ENCODE results near the gene DUS1L. TPM values are rescaled to one million over a fixed set of nuclear protein-coding genes. Genes with fewer than 3 reads are reported as not detected.

The DUS1L gene
- polyA plus RNA-seq, 1 experiment, result 21.4 TPM

GRCh38 chr17:82081966-82082365, 16.4 kb upstream of the DUS1L start:
- DNase-seq (ENCODE audit: low read depth, low spot score), result no peak
- ChIA-PET CTCF (no interaction called here), POLR2A (interaction anchor here (0.6 to 1.0 kb wide), 3 partner anchors 10 to 50 kb away, joined by 3 read pairs; partner anchors contain the start of genes DUS1L and RAC3)
- Histone ChIP-seq H3K9me3 (ENCODE audit: control insufficient read depth, insufficient read depth, low read length) (no peaks in the 10 kb centered on the region; the same call in 1 of the 2 replicates), H3K27ac (ENCODE audit: low read depth, low read length) (no peak overlapping the region), H3K4me3 (ENCODE audit: low read depth, low read length) (no peak overlapping the region), H3K27me3 (ENCODE audit: control insufficient read depth, insufficient read depth, low read length) (no peaks in the 10 kb centered on the region)
- no peak for TF ChIP-seq CTCF (IDR thresholded peaks at IDR 0.05; ENCODE audit: low read depth, low read length)

DNA sequence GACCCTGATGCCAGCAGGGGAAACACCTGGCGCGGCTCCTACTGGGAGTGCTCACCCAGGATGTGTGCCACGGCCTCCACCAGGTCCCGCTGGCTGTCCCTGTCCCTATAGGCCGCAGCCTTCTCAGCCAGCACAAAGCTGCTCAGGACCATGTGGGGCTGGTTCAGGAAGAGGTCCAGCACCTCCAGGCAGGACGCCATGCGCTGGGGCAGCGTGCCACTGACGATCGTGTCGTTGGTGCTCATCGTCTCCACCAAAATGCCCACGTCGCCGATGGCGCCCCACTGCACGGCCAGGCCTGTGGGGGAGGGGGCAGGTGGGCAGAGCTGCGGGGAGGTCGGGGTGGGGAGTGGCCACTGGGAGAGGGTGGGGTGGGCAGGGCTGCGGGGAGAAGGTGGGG, 15.9 kb upstream of the DUS1L start:
- TF ChIP-seq CTCF (IDR thresholded peaks at IDR 0.05; ENCODE audit: low read depth, low read length), result no peak
- H3K27ac ChIP-seq (ENCODE audit: low read depth, low read length), result no peak overlapping the region
- no peaks in the 10 kb centered on the region for H3K27me3 ChIP-seq (ENCODE audit: control insufficient read depth, insufficient read depth, low read length)
- CTCF ChIA-PET, result no interaction called here
- no peak overlapping the region for H3K4me3 ChIP-seq (ENCODE audit: low read depth, low read length)
- no peaks in the 10 kb centered on the region; the same call in 1 of the 2 replicates for H3K9me3 ChIP-seq (ENCODE audit: control insufficient read depth, insufficient read depth, low read length)
- no peak for DNase-seq (ENCODE audit: low read depth, low spot score)
- POLR2A ChIA-PET, result interaction anchor here (0.6 to 1.0 kb wide), 2 partner anchors 11 to 50 kb away, joined by 3 read pairs; partner anchors contain the start of gene RAC3

DNA sequence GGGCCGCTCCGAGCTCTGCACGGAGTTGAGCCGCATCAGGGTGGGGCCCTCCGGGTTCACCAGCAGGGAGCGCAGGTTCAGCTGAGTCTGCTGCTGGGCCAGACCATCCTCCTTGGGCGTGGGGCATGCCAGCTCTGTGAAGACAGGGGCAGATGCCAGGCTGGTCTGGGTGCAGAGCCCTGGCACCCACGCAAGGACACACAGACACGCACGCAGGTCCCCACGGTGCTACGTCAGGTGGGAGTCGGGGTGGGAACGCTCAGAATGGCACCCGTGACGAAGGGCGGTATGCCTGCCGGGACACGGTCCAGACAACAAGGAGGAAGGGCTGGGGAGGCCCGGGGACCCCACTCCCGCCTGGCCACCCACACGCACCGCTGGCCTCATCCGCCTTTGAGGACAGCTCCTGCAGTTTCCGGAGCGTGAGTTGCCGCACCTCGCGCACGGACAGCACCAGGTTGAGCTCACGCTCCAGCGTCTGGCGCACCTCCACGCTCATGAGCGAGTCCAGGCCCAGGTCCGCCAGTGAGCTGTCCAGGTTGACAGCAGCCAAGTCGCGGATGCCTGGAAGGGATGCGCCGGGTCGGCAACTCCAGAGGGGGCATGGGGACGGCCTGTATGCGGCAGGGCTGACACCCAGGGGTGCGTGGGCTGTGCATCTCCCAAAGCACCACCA, 15.3 kb upstream of the DUS1L start:
- H3K9me3 ChIP-seq (ENCODE audit: control insufficient read depth, insufficient read depth, low read length), result no peaks in the 10 kb centered on the region; the same call in 1 of the 2 replicates
- H3K4me3 ChIP-seq (ENCODE audit: low read depth, low read length), result no peak overlapping the region
- CTCF ChIA-PET, result no interaction called here
- TF ChIP-seq CTCF (IDR thresholded peaks at IDR 0.05; ENCODE audit: low read depth, low read length), result no peak
- no peaks in the 10 kb centered on the region for H3K27me3 ChIP-seq (ENCODE audit: control insufficient read depth, insufficient read depth, low read length)
- POLR2A ChIA-PET, result interaction anchor here (1.0 kb wide), 1 partner anchor 49 kb away, joined by 3 read pairs; the partner anchor contains the start of gene RAC3
- H3K27ac ChIP-seq (ENCODE audit: low read depth, low read length), result no peak overlapping the region
- no peak for DNase-seq (ENCODE audit: low read depth, low spot score)

- no peaks in the 10 kb centered on the region for H3K27me3 ChIP-seq (ENCODE audit: control insufficient read depth, insufficient read depth, low read length)
- POLR2A ChIA-PET, result interaction anchor here (0.6 kb wide), 1 partner anchor 43 kb away, joined by 3 read pairs; the partner anchor contains the start of gene DCXR
- CTCF ChIA-PET, result no interaction called here
- no peak overlapping the region for H3K27ac ChIP-seq (ENCODE audit: low read depth, low read length)
- no peak overlapping the region for H3K4me3 ChIP-seq (ENCODE audit: low read depth, low read length)
- TF ChIP-seq CTCF (IDR thresholded peaks at IDR 0.05; ENCODE audit: low read depth, low read length), result no peak
- H3K9me3 ChIP-seq (ENCODE audit: control insufficient read depth, insufficient read depth, low read length), result no peaks in the 10 kb centered on the region; the same call in 1 of the 2 replicates
- DNase-seq (ENCODE audit: low read depth, low spot score), result no peak
These were observed 14.6 kb upstream of the DUS1L start for GRCh38 chr17:82080048-82080788.
